Lower lobe of right lung (tissue), 2 donors: Measurements from ENCODE around the gene ZNF536. TPM values are rescaled to one million over a fixed set of nuclear protein-coding genes. Genes with fewer than 3 reads are reported as not detected.

Experiments
- ATAC-seq, 2 donors: fragments of 200-7000 bp; cut with Tn5 transposase; one replicate each; pipeline ENCODE4 v1.9.1; 2020 to 2022; ENCODE audit warnings: mild to moderate bottlenecking in 2 of 2, moderate library complexity in 2 of 2
- DNase-seq: peaks from one replicate; pipeline ENCODE4 v3.0.0-alpha.2; 2020
- H3K27ac ChIP-seq: fragments of 200-600 bp; one replicate; pipeline ENCODE4 v1.8.0; 2022
- H3K27me3 ChIP-seq: fragments of 200-600 bp; one replicate; pipeline ENCODE4 v1.8.0; 2022; ENCODE audit warnings: low read depth
- H3K36me3 ChIP-seq: fragments of 200-600 bp; one replicate; pipeline ENCODE4 v1.8.0; 2022; ENCODE audit warnings: mild to moderate bottlenecking
- H3K4me1 ChIP-seq: fragments of 200-600 bp; one replicate; pipeline ENCODE4 v1.8.0; 2022
- H3K4me3 ChIP-seq: fragments of 200-600 bp; one replicate; pipeline ENCODE4 v1.8.0; 2022; ENCODE audit warnings: mild to moderate bottlenecking
- H3K9me3 ChIP-seq: fragments of 200-600 bp; one replicate; pipeline ENCODE4 v1.8.0; 2022
- CTCF ChIP-seq: fragments of 200-600 bp; IDR thresholded peaks from one replicate; pipeline ENCODE4 v1.8.0; 2022; ENCODE audit warnings: antibody characterized with exemption, mild to moderate bottlenecking
- intact Hi-C: fragments of 100-400 bp; cut with DNase I; formaldehyde crosslinking; loops from one replicate; pipeline ENCODE4 v1.11.0; 2022
- total RNA-seq: library from RNA; stranded (reverse); fragmentation: NEBNext Ultra II Directional; extraction: Animal tissue kit (Norgen Biotek cat#: 25700); gene quantifications from one replicate; pipeline ENCODE4 v1.2.1, GENCODE V29; 2021
- donor health status: DM: no; HTN: yes; CAD: no; lungs with severe emphysema.

The ZNF536 gene
- total RNA-seq, 1 donor from 2014 or later: 0.12 TPM

- Histone ChIP-seq H3K27me3 (no peaks in the 10 kb centered on the region), H3K4me1 (no peaks in the 10 kb centered on the region), H3K4me3 (no peak overlapping the region), H3K27ac (no peak overlapping the region), H3K9me3 (no peaks in the 10 kb centered on the region), H3K36me3 (no peaks in the 10 kb centered on the region)
- intact Hi-C loops: no loop called here
- ATAC-seq (no peak), DNase-seq (no peak)
- TF ChIP-seq CTCF: no peak
These were observed 20.4 kb upstream of the ZNF536 start for GRCh38 chr19:30351774-30352173.

- Histone ChIP-seq H3K4me3 (no peak overlapping the region), H3K4me1 (no peaks in the 10 kb centered on the region), H3K9me3 (no peaks in the 10 kb centered on the region), H3K27ac (no peak overlapping the region), H3K36me3 (no peaks in the 10 kb centered on the region), H3K27me3 (no peaks in the 10 kb centered on the region)
- DNase-seq (no peak), ATAC-seq (no peak)
- no peak for TF ChIP-seq CTCF
- intact Hi-C loops: no loop called here
These were observed 18.7 kb upstream of the ZNF536 start for GRCh38 chr19:30353394-30353945.

GRCh38 chr19:30355586-30355985 is 16.6 kb upstream of the ZNF536 start:
- Histone ChIP-seq H3K27ac (no peak overlapping the region), H3K27me3 (no peaks in the 10 kb centered on the region), H3K9me3 (no peaks in the 10 kb centered on the region), H3K4me1 (no peaks in the 10 kb centered on the region), H3K4me3 (no peak overlapping the region), H3K36me3 (no peaks in the 10 kb centered on the region)
- no peak for ATAC-seq
- no peak for TF ChIP-seq CTCF
- intact Hi-C loops: no loop called here
- no peak for DNase-seq

- H3K36me3 ChIP-seq: no peaks in the 10 kb centered on the region
- DNase-seq: no peak
- no peaks in the 10 kb centered on the region for H3K4me1 ChIP-seq
- ATAC-seq: peak in 1 of 2 donors; percentile 27
- intact Hi-C loops: no loop called here
- no peak overlapping the region for H3K27ac ChIP-seq
- H3K27me3 ChIP-seq: no peaks in the 10 kb centered on the region
- no peak for TF ChIP-seq CTCF
- H3K4me3 ChIP-seq: no peak overlapping the region
- no peaks in the 10 kb centered on the region for H3K9me3 ChIP-seq
These were observed 15.1 kb upstream of the ZNF536 start for GRCh38 chr19:30356951-30357579.

- no peak for TF ChIP-seq CTCF
- Histone ChIP-seq H3K4me1 (no peaks in the 10 kb centered on the region), H3K36me3 (no peaks in the 10 kb centered on the region), H3K4me3 (no peak overlapping the region), H3K27ac (no peak overlapping the region), H3K27me3 (no peaks in the 10 kb centered on the region), H3K9me3 (no peaks in the 10 kb centered on the region)
- ATAC-seq (no peak), DNase-seq (no peak)
- intact Hi-C loops: no loop called here
These were observed 14.6 kb upstream of the ZNF536 start for GRCh38 chr19:30357580-30357954.
